ENCODE results near the gene EME2.

DNA sequence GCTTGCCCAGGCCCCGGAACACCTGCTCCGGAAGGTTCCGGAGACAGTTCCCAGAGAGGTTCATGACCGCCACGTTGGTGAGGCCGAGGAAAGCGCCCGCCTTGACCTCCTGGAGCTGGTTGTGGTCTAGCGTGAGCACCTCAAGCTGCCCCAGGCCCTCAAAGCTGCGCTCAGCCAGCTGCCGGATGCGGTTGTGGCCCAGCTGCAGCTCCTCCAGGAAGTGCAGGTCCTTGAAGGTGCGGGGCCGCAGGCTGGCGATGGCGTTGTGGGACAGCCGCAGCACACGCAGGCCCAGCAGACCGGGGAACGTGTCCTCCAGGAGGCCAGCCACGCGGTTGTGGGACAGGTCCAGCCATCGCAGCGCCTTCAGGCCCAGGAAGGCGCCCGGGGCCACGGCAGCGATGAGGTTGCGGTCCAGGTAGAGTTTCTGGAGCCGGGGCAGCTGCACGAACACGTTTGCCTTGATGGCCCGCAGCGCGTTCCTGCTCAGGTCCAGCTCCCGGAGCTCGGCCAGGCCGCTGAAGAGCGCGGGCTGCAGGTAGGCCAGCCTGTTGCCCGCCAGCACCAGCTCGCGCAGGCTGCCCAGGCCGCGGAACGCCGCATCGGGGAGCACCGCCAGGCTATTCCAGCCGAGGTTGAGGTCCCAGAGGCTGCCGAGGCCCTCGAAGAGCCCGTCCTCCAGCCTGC, 18.8 kb downstream of the EME2 start:
- no peak for TF ChIP-seq EZH2 (IDR thresholded peaks at IDR 0.05; ENCODE audit: low read depth)
- TF ChIP-seq, protein P1, sequence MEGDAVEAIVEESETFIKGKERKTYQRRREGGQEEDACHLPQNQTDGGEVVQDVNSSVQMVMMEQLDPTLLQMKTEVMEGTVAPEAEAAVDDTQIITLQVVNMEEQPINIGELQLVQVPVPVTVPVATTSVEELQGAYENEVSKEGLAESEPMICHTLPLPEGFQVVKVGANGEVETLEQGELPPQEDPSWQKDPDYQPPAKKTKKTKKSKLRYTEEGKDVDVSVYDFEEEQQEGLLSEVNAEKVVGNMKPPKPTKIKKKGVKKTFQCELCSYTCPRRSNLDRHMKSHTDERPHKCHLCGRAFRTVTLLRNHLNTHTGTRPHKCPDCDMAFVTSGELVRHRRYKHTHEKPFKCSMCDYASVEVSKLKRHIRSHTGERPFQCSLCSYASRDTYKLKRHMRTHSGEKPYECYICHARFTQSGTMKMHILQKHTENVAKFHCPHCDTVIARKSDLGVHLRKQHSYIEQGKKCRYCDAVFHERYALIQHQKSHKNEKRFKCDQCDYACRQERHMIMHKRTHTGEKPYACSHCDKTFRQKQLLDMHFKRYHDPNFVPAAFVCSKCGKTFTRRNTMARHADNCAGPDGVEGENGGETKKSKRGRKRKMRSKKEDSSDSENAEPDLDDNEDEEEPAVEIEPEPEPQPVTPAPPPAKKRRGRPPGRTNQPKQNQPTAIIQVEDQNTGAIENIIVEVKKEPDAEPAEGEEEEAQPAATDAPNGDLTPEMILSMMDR (conservative IDR thresholded peaks at IDR 0.05) = no peak

Measured in PC-9 (cell line).